ENCODE measurements around the gene ADAMTS2.

Gene ADAMTS2

GRCh38 chr5:179243333-179243732 lies 101.9 kb downstream of the ADAMTS2 start:
- Histone ChIP-seq H3K36me3 (ENCODE audit: control insufficient read depth in 1 of 2, insufficient read depth in 2 of 2, low read length in 2 of 2) (peaks cover 0 to 2% of the 10 kb centered on the region in 2 experiments), H4K8ac (ENCODE audit: low read depth, low read length) (no peak overlapping the region), H3K4ac (ENCODE audit: low read depth, low read length) (no peak overlapping the region), H2AFZ (ENCODE audit: insufficient read depth, low read length, poor library complexity) (no peak overlapping the region), H3K23ac (ENCODE audit: low read length) (no peak overlapping the region), H3K4me2 (ENCODE audit: low read length) (no peak overlapping the region), H2AK5ac (ENCODE audit: low read length) (no peak overlapping the region), H3K4me1 (ENCODE audit: control insufficient read depth in 1 of 2, insufficient read depth in 2 of 2, low read length in 2 of 2) (peaks cover 0 to 4% of the 10 kb centered on the region in 2 experiments), H4K12ac (ENCODE audit: low read depth, low read length) (no peak overlapping the region), H2BK12ac (ENCODE audit: low read length) (no peak overlapping the region), H2BK5ac (ENCODE audit: low read depth, low read length, poor library complexity) (no peak overlapping the region), H3K27me3 (ENCODE audit: insufficient read depth, low read length) (no peaks in the 10 kb centered on the region), H4K91ac (ENCODE audit: low read depth, low read length) (no peak overlapping the region), H3K9me3 (ENCODE audit: insufficient read depth, low read depth, low read length) (peaks cover 2% of the 10 kb centered on the region), H3K14ac (ENCODE audit: low read length) (no peak overlapping the region), H3K79me2 (ENCODE audit: control insufficient read depth, insufficient read depth, low read length, poor library complexity) (no peaks in the 10 kb centered on the region), H3K9ac (ENCODE audit: low read length) (no peak overlapping the region), H3K4me3 (ENCODE audit: low read depth, low read length) (no peak overlapping the region), H2BK120ac (ENCODE audit: insufficient read depth, low read length, poor library complexity) (no peak overlapping the region), H3K79me1 (ENCODE audit: low read length) (no peaks in the 10 kb centered on the region), H3K18ac (ENCODE audit: low read length) (no peak overlapping the region), H3K27ac (ENCODE audit: low read depth, low read length) (no peak overlapping the region)
- no CpG with 5 or more reads among the region's 3 CpGs for WGBS (ENCODE audit: extremely low coverage, insufficient coverage, insufficient read length)
- peak in 1 of 2 donors; percentile 16 for DNase-seq

- Histone ChIP-seq H3K14ac (ENCODE audit: low read length) (no peak overlapping the region), H3K9me3 (ENCODE audit: insufficient read depth, low read depth, low read length) (peaks cover 2% of the 10 kb centered on the region), H4K8ac (ENCODE audit: low read depth, low read length) (no peak overlapping the region), H3K9ac (ENCODE audit: low read length) (no peak overlapping the region), H3K79me2 (ENCODE audit: control insufficient read depth, insufficient read depth, low read length, poor library complexity) (no peaks in the 10 kb centered on the region), H2AFZ (ENCODE audit: insufficient read depth, low read length, poor library complexity) (no peak overlapping the region), H3K4ac (ENCODE audit: low read depth, low read length) (no peak overlapping the region), H2BK12ac (ENCODE audit: low read length) (no peak overlapping the region), H3K23ac (ENCODE audit: low read length) (no peak overlapping the region), H2BK120ac (ENCODE audit: insufficient read depth, low read length, poor library complexity) (no peak overlapping the region), H2BK5ac (ENCODE audit: low read depth, low read length, poor library complexity) (no peak overlapping the region), H3K18ac (ENCODE audit: low read length) (no peak overlapping the region), H4K12ac (ENCODE audit: low read depth, low read length) (no peak overlapping the region), H3K36me3 (ENCODE audit: control insufficient read depth in 1 of 2, insufficient read depth in 2 of 2, low read length in 2 of 2) (peaks cover 2 to 3% of the 10 kb centered on the region in 2 experiments), H4K91ac (ENCODE audit: low read depth, low read length) (no peak overlapping the region), H3K27me3 (ENCODE audit: insufficient read depth, low read length) (no peaks in the 10 kb centered on the region), H3K4me3 (ENCODE audit: low read depth, low read length) (no peak overlapping the region), H3K27ac (ENCODE audit: low read depth, low read length) (no peak overlapping the region), H2AK5ac (ENCODE audit: low read length) (no peak overlapping the region), H3K4me2 (ENCODE audit: low read length) (no peak overlapping the region), H3K79me1 (ENCODE audit: low read length) (no peaks in the 10 kb centered on the region), H3K4me1 (ENCODE audit: control insufficient read depth in 1 of 2, insufficient read depth in 2 of 2, low read length in 2 of 2) (peaks cover 0 to 4% of the 10 kb centered on the region in 2 experiments)
- WGBS (ENCODE audit: extremely low coverage, insufficient coverage, insufficient read length): no CpG with 5 or more reads among the region's 6 CpGs
- no peak for DNase-seq
Measured at GRCh38 chr5:179242676-179243075, 102.6 kb downstream of the ADAMTS2 start.

DNA sequence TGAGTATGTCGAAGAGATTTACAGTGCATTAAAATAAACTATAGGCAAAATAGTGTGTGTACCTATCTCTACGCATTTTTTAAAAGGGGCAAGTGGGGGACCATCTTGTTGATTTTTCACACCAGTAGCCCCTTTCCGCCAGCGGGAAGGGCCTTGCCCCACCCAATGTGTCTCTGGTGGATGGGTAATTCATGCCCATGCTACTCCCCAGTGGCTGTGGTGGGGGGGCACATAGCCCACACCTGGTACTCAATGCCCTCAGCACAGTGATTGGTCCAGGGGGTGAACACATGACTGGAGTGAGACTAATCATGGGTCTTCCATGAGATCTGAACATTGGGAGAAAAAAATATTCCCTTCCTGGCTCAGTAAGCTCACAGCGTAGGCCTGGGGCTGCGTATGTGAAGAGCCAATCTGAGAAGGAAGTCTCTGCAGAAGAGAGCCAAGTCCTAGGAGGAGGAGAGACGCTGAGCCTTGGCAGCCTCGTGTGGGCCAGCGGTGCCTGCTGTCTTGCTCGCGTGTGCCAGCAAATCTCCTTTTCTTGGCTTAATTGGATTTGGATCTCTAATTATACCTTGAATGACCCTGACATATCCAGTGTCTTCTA lies 103.4 kb downstream of the ADAMTS2 start:
- Histone ChIP-seq H2BK12ac (ENCODE audit: low read length) (no peak overlapping the region), H3K79me2 (ENCODE audit: control insufficient read depth, insufficient read depth, low read length, poor library complexity) (no peaks in the 10 kb centered on the region), H3K4me2 (ENCODE audit: low read length) (no peak overlapping the region), H3K4ac (ENCODE audit: low read depth, low read length) (no peak overlapping the region), H2AK5ac (ENCODE audit: low read length) (no peak overlapping the region), H2BK5ac (ENCODE audit: low read depth, low read length, poor library complexity) (no peak overlapping the region), H3K14ac (ENCODE audit: low read length) (no peak overlapping the region), H3K23ac (ENCODE audit: low read length) (no peak overlapping the region), H4K91ac (ENCODE audit: low read depth, low read length) (no peak overlapping the region), H3K27me3 (ENCODE audit: insufficient read depth, low read length) (no peaks in the 10 kb centered on the region), H2BK120ac (ENCODE audit: insufficient read depth, low read length, poor library complexity) (no peak overlapping the region), H3K79me1 (ENCODE audit: low read length) (no peaks in the 10 kb centered on the region), H3K4me3 (ENCODE audit: low read depth, low read length) (no peak overlapping the region), H2AFZ (ENCODE audit: insufficient read depth, low read length, poor library complexity) (no peak overlapping the region), H4K12ac (ENCODE audit: low read depth, low read length) (no peak overlapping the region), H3K4me1 (ENCODE audit: control insufficient read depth in 1 of 2, insufficient read depth in 2 of 2, low read length in 2 of 2) (peaks cover 0 to 4% of the 10 kb centered on the region in 2 experiments), H3K18ac (ENCODE audit: low read length) (no peak overlapping the region), H3K9me3 (ENCODE audit: insufficient read depth, low read depth, low read length) (peaks cover 5% of the 10 kb centered on the region), H4K8ac (ENCODE audit: low read depth, low read length) (no peak overlapping the region), H3K36me3 (ENCODE audit: control insufficient read depth in 1 of 2, insufficient read depth in 2 of 2, low read length in 2 of 2) (peaks cover 5 to 6% of the 10 kb centered on the region in 2 experiments), H3K27ac (ENCODE audit: low read depth, low read length) (no peak overlapping the region), H3K9ac (ENCODE audit: low read length) (no peak overlapping the region)
- no peak for DNase-seq
- WGBS (ENCODE audit: extremely low coverage, insufficient coverage, insufficient read length): no CpG with 5 or more reads among the region's 11 CpGs

GRCh38 chr5:179241175-179241574 lies 104.1 kb downstream of the ADAMTS2 start:
- Histone ChIP-seq H3K36me3 (ENCODE audit: control insufficient read depth in 1 of 2, insufficient read depth in 2 of 2, low read length in 2 of 2) (peaks cover 5 to 6% of the 10 kb centered on the region in 2 experiments), H2BK12ac (ENCODE audit: low read length) (no peak overlapping the region), H3K9ac (ENCODE audit: low read length) (no peak overlapping the region), H3K4ac (ENCODE audit: low read depth, low read length) (no peak overlapping the region), H3K18ac (ENCODE audit: low read length) (no peak overlapping the region), H3K27ac (ENCODE audit: low read depth, low read length) (no peak overlapping the region), H3K14ac (ENCODE audit: low read length) (no peak overlapping the region), H3K4me2 (ENCODE audit: low read length) (no peak overlapping the region), H3K23ac (ENCODE audit: low read length) (no peak overlapping the region), H3K4me3 (ENCODE audit: low read depth, low read length) (peak overlapping the region; percentile 30), H2AFZ (ENCODE audit: insufficient read depth, low read length, poor library complexity) (no peak overlapping the region), H3K27me3 (ENCODE audit: insufficient read depth, low read length) (no peaks in the 10 kb centered on the region), H4K8ac (ENCODE audit: low read depth, low read length) (no peak overlapping the region), H3K4me1 (ENCODE audit: control insufficient read depth in 1 of 2, insufficient read depth in 2 of 2, low read length in 2 of 2) (peaks cover 0 to 4% of the 10 kb centered on the region in 2 experiments), H4K91ac (ENCODE audit: low read depth, low read length) (no peak overlapping the region), H3K79me1 (ENCODE audit: low read length) (no peaks in the 10 kb centered on the region), H2AK5ac (ENCODE audit: low read length) (no peak overlapping the region), H3K9me3 (ENCODE audit: insufficient read depth, low read depth, low read length) (peaks cover 6% of the 10 kb centered on the region), H2BK5ac (ENCODE audit: low read depth, low read length, poor library complexity) (no peak overlapping the region), H4K12ac (ENCODE audit: low read depth, low read length) (no peak overlapping the region), H2BK120ac (ENCODE audit: insufficient read depth, low read length, poor library complexity) (no peak overlapping the region), H3K79me2 (ENCODE audit: control insufficient read depth, insufficient read depth, low read length, poor library complexity) (no peaks in the 10 kb centered on the region)
- no CpG with 5 or more reads among the region's 15 CpGs for WGBS (ENCODE audit: extremely low coverage, insufficient coverage, insufficient read length)
- DNase-seq: no peak
